Activated T-helper 9 cell treated with anti-CD3 and anti-CD28 coated beads, Interleukin-2, amount 50 U/mL, for 16 hours (primary cell): ENCODE results near the gene MARK2.
A peak's percentile ranks its signal among the peaks of the same experiment; 100 is the strongest.
"Not testable (repeated sequence)": the region's sequence is repeated elsewhere in the genome, so short reads cannot be mapped to it uniquely, and the experiment has no call there.

Experiments used
- DNase-seq: peaks from one replicate; pipeline ENCODE4 v3.0.0-alpha.2; 2020; ENCODE audit warnings: low read depth

Gene MARK2

DNA sequence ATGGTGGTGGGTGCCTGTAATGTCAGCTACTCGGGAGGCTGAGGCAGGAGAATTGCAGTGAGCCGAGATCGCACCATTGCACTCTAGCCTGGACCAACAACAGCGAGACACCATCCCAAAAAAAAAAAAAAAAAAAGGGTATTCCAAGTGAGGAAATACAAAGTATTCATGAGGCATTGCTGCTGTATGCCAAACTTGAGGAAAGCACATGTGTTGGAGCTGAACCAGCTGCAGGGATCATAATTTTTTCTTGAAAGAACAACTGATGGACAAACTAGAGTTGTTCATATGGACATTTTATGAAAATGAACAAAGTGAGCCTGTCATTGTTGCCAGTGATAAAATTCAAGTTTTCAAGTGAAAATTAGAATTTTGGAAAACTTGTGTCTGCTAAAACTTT lies 15.8 kb downstream of the MARK2 start:
- no peak for DNase-seq

DNA sequence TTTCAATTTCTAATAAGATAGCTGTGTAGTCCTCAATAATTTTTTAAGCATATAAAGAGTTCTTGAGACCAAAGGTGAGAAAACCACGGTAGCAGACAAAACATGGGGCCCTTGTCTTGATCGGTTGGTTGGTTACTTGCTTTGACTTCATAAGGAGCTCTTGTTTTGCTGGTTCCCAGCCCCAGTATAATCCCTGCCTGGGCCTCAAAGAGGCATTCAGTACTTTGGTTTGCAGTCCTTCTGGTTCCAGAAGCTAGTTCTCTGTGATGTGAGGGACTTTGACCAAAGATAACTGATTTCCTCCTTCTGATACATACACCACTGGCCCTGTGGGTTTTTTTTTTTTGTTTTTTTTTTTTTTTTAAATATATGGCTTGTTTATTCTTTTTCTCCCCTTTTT lies 17.1 kb downstream of the MARK2 start:
- DNase-seq = no peak

DNA sequence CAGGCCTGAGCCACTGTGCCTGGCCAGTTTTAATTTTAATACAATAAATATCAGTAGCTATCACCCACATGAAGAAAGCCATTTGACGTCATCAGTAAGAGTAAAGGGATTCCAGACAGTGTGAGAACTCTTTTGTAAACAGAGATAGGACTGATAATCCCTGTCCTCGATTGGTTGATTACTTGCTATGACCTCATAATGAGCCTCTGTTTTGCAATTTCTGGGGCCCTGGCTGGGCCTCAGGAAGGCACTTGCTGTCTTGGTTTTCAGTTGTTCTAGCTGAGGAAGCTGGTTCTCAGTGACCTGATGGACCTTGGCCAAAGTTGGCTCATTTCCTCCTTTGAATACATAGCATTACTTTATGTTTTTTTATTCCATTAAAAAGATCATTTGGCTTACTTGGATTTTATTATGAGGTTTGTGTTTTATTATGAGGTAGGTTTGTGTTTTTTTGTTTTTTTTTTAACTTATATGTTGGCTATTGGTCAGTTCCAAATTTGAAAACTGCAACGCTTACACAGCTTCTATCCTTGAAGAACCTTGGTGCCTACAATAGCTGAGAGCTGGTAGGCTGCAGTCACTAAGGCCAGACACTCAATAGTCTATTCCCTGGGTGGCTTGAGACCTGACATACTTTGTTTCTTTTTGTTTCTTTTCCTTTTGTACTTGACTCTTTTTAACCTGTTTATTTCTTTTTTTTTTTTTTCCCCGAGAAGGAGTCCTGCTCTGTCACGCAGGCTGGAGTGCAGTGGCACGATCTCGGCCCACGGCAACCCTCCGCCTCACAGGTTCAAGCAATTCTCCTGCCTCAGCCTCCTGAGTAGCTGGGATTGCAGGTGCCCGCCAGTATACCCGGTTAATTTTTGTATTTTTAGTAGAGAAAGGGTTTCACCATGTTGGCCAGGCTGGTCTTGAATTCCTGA lies 20.0 kb downstream of the MARK2 start:
- no peak for DNase-seq

DNA sequence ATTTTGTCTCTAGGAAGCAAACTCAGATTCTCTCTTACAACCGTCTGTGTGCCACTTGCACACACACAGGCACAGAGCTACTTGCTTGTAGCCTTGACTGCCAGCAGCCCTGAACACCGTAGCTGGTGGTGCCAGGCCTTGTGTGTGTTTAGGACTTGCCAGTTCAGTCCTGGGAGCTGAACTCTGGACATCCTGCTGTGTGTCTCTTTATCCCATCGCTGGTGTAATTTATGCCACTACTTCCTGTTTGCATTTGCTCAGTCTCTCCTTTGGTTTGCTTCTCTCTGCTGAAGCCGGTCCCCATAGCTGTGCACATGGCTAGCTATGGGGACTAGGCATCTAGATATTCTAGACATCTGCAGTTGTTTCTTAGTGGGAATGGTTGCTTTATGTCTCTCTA lies 24.0 kb downstream of the MARK2 start:
- DNase-seq = no peak

DNA sequence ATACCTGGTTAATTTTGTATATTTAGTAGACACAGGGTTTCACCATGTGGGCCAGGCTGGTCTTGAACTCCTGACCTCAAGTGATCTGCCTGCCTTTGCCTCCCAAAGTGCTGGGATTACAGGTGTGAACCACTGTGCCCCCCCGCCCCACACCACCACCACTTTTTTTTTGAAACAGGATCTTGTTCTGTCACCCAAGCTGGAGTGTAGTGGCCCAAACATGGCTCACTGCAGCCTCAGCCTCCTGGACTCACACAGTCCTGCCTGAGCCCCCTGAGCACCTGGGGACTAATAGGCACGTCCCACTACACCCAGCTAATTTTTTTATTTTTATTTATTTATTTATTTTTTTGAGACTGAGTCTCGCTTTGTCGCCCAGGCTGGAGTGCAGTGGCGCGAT lies 24.7 kb downstream of the MARK2 start:
- DNase-seq = not testable (repeated sequence)

DNA sequence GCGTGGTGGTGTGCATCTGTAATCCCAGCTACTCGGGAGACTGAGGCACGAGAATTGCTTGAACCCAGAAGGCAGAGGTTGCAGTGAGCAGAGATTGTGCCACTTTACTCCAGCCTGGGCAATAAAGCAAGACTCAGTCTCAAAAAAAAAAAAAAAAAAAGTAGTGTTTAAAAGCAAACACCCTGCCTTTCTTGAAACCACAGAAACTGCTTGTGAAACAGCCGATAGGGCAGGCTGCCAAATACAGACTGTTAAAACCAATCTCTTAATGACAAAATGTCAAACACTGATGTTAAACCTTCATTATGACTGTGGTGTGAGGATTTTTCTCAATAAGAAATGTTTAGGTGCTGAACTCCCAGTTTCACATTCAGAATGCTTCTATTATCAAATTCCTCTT lies 27.3 kb downstream of the MARK2 start:
- DNase-seq = peak; percentile 55

DNA sequence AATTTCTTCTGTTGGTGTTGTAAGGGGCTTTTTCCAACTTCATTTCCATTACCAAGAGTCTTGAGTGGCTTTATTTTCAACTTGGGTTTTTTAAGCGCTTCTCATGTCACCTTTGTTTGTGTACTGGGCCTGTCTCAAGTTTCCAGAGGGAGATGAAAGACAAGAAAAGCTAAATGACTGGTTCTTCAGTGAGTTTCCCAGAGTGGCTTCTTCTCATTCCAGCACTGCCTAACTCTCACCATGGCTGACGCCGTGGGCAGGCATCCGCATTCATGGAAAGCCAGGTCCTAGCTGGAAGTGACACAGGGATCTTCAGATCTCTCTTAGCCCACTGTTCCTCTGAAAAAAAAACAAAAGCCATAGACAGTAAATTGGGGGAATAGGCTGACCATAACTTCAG lies 28.6 kb downstream of the MARK2 start:
- no peak for DNase-seq

DNA sequence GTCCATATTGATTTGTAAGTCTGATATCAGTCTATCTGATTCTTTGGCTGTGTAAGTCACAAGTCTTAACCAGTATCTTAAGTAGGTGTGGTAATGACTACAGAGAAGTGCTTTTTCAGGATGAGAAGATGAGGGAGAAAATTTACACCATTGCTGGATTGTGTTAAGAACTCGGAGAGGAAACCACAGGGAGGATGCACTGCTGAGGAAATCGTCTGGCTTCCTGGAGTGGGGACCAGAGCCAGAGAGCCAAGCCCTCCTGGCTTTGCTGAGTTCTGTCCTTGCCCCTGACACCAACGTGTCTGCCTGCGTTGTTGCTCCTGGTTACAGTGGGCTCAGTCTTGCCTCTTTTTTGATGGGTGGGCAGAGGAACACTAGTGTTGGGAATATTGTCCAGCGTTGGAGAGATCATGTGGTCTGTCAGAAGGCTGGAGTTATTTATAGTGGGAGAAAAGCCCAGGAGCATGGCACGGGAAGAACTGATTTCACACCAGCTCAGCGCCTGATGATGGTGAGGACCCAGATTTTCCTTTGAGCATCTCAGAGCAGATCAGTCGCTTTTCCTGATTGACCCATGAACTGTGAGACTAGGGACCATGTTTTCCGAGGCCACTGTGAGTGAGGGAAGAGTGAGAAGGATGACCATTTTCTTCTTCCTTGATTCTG lies 29.6 kb downstream of the MARK2 start:
- DNase-seq = no peak

DNA sequence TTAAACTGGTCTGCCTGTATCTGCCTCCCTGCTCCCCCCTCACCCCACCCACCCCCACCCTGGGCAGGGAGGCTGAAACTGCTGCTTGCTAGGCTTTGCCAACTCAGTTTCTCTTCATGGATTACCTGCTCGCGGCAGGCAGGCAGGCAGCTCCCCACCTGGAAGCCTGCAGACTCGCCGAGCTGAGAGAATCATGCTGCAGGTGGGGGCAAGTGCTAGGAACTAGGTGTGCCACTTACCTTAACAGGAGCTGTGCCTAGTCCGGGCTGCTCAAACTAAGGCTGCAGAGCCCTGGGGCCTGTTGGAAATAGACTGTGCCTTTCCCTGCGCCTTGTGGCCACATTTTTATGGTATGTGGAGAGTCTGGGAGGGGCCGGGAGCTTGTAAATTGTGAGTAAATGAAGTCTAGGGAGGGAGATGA lies 30.3 kb downstream of the MARK2 start:
- DNase-seq = no peak

DNA sequence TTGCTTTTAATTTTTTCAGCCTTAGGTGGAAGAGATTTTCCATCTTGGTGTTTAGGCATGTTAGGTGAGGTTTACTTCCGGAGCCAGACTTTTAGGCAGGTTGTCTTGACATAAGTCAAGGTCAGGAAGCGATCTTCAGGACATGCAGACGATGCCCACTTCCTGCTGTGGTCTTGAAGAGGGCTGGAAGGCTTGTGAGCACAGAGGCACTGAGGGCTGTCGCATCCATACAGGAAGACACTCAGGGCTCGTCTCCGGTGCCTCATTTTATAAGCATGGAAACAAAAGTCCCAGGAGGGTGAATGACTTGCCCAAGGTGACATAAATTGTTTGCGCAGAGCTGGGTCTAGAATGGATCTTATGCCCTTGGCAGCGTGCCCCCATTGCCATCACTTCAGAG lies 30.8 kb downstream of the MARK2 start:
- DNase-seq = no peak

DNA sequence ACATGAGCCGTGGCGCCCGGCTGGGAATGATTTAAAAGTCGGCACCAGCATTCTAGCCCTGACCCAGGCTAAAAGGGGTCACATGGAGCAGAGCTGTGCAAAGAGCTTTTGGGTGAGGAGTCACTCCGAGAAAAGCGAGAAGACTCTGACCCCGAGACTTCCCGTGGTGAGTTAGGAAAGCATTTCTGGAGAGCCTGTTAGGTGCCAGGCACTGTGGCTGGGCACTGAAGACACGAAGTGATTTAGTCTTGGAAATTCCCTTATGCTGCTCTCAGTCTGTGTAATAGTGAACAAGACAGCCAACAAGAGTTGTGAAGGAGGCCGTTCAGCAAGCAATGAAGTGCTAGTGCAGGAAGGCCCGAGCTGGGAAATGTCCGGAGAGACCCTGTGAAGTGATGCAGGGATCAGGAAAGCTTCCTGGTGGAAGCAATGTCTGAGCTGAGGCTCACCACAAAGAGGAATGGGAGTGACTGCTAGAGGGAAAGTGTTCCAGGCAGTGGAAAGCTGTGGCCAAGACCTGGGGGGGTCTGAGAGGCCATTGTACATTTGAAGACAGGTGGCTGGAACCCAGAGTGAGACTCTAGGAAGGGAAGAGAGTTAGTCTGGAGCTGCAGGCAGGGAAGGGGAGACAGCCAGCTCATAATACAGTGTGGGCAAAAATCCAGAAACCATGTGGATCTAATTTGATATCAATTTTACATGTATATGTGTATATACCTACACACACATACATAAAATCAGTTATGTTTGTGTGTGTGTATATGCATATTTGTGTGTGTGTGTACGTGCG lies 31.6 kb downstream of the MARK2 start:
- no peak for DNase-seq

DNA sequence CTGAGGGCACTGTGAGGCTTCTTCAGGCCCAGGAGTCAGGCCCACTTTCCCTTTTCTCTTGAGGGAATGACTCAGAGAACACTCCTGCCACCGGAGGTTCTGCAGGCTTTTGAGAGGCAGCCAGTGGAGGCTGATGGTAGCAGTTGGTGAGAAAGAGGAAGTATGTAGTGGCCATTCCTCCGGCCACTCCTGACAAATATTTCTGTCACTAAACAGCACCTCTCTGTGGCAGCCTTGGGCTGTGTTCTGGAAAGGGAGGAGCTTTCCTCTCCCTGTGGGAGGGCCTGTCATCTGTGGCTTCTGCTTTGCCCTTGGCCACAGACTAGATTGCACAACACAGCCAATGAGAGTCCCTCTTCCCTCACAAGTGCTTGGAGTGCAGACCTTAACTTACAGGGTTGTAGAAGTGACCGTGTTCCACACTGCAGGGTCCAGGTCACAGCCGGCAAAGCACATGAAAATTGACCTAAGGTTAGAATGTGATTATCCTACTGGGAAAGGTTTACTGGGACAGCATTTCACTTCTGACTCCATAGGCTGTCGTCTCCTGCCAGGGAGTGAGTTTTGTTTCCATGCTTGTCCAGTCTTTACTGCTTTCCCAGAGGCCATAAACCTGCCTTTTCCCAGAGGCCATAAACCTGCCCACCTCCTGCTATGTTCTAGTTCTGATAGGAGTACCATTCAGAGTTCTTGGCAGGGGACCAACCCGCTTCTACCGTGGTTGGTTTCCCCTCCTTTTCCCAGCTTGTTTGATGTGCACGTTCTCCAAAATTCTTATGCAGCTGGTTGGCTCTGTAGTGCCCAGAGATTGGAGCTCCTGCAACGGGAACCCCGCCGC lies 33.3 kb downstream of the MARK2 start:
- DNase-seq = peak; percentile 7

DNA sequence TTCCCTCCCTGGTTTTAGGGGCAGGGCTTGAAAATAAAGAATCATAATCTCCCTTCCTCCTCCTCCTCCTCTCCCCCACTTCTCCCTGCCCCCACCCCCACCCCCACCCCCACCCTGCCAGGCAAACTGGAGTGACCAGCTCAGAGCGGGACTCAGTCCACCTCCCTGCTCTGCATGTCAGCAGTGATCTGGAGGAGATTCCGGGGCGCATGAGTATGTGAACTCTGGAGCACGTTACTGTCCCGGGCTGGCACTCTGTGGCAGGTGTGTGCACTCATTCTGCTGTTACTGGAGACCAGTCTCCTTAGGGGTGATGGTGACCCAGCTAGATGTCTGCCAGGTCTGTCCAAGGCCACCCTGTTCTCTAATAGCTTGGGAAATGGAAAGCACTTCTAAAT lies 33.9 kb downstream of the MARK2 start:
- DNase-seq = no peak

DNA sequence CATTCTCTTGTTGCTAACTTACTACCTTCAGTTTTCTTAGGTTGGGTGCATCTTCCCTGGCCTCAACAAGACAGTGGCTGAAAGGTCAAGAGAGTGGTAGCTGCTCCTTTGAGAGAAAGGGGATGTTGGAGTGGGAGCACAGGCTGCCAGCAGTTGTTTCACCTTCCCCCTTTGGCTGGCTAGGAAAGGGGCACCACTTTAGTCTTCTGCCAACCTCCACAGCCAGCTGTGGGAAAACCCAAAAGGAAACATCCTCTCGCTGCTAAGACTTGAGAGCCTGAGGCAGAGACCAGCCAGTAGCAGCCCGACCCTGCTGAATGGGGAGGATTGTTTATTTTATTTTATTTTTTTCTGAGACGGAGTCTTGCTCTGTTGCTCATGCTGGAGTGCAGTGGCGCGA lies 34.4 kb downstream of the MARK2 start:
- no peak for DNase-seq

DNA sequence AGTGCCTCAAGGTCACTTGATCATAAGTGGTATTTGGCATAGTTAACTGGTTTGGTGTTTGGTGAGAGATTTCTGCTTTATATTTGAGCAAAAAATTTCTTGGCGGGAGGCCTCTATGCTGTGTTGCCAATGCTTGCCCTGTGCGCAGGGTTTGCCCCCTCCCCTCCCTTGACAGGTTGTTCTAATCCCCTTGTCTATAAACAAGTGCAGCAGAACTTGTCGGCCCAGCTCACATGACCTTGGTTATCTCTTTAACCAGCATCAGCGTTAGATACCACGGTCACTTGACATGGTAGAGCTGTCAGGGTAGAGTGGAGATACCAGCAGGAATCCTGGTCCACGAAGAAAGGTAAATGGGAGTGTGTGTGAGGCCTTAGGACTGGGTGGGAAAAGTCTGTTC lies 35.6 kb downstream of the MARK2 start:
- no peak for DNase-seq

DNA sequence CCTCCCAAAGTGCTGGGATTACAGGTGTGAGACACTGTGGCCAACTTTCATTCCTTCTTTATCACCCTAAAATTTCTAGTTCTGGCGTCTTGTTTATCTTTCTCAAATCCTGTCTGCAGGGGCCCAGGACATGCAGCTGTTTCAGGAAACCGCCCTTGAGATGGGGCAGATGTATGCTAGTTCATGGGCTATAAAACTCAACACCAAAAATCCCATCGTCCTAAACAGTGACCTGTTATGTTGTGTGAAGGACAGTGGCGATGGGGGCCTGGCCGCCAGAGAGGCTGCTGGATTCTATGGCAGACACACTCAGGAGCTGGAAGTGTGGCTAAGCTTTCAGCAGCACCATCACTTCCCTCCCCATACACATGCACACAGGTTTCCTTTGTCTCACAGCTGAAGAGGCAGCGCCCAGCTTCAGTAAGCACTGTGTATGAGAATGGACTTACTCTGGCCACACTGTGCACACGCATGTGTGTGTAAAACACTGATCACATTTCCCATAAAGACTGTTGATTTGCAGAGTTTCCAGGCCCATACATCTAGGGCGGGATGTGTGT lies 36.7 kb downstream of the MARK2 start:
- no peak for DNase-seq

DNA sequence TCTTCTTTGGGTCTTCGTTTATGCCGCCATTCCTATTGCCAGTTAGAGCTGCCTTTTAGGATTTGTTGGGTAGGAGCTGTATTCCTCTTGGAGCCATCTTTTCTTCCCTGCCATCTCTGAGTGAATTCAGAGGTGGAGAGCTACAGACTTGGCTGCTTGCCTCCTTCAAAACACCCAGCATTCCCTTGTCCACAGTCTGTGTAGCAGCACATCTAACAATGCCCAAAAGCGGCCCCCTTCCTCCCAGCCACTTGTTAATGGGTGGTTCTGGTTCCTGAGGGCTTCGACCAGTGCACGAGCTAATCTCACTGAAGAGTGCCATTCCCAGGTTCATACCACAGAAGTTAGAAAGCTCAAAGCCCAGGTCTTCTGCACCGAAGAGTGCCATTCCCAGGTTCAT lies 37.7 kb downstream of the MARK2 start:
- no peak for DNase-seq

DNA sequence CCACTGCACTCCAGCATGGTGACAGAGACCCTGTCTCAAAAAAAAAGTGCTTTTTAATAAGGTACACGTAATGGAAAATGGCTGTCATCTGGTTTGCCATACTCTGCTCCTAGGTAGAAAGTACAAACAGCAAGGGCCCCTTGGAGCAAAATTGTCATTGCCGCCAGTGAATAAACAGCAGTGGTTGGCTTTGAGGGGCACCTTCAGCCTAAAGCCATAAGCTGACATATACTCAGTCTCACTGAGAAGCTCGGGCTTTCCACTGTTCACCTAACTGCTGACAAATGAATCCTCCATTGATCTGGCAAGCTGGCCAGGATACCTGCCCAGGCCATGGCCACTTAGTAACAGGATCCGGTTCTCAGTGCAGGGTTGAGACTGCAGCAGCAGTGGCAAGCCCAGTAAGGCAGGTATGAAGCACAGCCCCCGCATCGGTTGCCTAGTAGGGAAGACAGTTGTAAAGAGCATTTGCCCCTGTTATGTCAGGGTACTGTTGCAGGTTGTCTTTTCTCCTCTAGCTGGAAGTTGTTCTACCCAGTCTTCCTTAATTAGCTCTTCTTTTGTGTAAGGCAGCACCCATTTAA lies 38.8 kb downstream of the MARK2 start:
- DNase-seq = no peak

DNA sequence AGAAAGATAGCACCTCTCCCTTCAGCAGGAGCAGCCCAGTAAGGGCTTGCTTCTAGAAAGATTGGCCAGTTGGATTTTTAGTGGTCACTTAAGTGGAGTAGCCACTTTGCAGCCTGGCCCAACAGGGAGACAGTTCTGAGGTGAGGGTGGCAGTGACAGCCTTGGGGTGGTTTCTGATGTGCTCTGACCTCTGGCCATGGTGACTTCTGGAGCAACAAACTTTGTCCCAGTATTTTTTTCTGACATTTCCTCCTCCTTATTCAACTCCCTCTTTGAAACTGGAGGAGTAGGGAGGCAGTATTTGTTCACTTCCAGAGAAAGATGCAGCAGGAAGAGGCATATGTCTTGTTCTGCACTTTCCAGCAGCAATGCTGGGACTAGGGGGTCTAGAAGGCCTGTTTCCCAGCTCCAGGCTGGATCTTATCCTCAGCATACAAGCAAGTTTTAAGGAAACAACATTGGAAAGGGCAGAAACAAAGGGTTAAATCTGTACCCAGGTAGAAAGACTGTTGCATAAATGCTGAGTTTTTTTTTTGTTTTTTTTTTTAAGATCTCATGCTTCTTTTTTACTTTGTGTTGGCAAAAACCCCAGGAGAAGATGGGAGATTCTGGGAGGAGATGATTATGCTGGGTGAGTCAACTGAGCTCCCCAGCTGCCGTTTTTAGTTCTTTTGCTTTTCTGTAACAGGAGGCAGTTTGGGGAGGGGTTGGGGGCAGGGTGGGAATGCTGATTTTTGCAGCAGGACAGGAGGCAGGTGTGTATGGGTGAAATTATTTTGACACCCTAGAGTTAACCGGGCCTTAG lies 40.9 kb downstream of the MARK2 start:
- no peak for DNase-seq

DNA sequence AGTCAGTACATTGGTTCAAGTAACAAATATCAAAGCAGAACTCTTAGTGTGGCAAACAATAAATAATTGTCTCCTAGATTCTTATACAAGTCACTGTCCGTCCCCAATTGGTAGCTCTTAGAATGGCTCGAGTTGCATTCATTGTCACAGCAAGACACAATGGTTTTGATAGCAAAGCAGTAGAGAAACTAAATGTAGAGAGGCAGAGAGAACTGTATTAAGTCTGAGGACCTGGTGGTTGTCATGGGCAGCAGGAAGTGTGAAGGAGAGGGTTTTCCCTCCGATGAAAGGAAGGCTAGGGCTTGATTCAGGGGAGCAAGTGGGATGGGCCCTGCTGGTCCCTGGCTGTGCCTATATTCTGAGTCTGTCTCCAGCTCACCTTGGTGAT lies 41.5 kb downstream of the MARK2 start:
- DNase-seq = no peak
